ENCODE data around the gene TET2.

TET2 gene

DNA sequence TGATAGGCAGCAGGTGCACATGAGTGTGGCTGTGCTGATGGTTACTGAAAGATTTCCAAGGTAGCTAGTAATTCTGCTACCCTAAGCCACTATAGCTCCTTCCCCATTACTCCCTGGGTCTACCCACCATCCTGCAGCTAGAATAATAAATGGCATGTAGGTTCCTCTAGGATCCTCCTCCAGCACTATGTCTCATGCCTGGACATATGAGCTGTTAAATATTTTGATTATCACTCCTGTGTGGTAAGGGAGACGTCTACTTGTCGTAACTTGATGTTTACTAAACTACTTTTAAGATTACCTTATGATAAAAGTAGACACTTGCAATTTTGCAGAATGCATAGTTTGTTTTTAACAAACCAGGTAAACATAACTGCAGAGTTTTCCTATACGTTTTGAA, 35.5 kb downstream of the TET2 start:
- no peak for DNase-seq (ENCODE audit: low read depth)

DNA sequence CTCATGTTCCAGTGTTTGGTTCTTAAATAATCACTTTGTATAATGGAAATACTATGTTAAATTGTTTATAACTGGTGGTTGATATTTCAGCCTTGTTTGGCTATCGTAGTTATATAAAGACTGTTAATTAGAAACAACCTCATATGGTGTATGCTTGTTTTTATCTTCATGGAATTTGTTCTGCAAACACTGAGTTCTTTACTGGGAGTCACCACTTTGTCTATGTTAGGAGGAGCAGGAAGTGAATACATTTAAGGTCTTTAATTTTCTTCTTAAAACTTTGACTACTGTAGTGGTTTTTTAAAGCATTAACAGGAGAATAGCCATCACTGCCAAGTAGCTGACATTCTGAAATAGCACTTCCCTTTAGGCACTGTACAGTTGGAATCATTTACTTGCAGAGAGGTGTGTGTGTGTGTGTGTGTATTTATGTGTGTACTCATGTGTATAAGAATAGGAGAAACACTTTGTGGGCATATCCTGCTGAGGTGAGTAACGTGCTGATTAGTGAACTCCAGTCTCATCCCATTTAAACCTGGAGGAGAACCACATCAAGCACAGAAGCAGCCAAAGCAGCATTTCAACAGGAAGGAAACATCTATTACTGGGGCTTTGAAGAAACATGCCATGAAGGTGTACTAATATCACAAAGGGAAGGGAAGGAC, 37.8 kb downstream of the TET2 start:
- no peak for DNase-seq (ENCODE audit: low read depth)

DNA sequence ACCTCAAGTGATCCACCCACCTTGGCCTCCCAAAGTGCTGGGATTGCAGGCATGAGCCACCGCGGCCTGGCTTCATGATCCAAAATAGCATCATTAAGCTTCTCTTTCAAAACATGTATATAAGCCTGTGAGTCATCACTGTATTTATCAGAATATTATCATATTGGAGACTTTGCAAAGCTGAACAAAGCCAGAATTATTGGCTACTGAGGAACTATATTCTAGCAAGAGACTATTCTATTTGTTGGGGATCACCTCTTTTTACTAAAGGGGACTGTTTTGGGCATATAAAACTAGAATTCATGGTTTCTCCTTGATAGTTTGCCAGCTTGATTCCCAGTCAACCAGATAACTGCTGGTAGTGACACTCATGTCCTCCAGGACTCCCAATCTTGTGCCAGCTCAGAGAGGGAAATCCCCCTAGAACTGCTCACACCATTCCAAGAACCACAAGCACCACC, 40.1 kb downstream of the TET2 start:
- DNase-seq (ENCODE audit: low read depth): no peak

DNA sequence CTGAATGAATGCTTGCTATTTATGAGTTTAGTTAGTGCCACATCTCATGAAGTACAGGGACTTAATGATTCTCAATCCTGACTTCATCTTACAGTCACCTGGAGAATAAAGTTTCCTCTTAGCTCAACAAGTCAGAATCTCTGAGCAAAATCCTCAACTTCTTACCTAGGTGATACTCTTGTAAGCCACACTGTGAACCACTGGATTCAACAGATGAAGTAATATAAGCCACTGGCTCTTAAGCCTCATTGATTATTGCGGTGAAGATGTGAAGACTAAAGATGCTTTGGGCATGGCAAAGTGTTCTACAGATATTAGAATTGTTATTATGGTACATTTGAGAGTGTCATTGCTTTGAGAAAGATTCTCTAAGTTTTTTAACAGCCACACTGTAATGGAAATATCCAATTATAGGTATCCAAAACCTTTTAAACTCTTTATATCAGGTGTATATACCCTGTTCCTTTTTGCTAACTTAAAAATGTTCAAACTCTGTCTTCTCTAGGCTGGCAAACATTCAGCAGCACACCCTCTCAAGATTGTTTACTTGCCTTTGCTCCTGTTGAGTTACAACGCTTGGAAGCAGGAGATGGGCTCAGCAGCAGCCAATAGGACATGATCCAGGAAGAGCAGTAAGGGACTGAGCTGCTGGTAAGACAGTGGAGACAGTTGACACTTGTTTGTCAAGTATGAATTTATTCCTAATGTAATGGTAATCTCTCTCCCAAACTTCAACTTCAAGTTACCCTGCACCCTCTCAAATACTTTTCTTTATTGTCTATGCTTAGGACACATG, 43.4 kb downstream of the TET2 start:
- no peak for DNase-seq (ENCODE audit: low read depth)

DNA sequence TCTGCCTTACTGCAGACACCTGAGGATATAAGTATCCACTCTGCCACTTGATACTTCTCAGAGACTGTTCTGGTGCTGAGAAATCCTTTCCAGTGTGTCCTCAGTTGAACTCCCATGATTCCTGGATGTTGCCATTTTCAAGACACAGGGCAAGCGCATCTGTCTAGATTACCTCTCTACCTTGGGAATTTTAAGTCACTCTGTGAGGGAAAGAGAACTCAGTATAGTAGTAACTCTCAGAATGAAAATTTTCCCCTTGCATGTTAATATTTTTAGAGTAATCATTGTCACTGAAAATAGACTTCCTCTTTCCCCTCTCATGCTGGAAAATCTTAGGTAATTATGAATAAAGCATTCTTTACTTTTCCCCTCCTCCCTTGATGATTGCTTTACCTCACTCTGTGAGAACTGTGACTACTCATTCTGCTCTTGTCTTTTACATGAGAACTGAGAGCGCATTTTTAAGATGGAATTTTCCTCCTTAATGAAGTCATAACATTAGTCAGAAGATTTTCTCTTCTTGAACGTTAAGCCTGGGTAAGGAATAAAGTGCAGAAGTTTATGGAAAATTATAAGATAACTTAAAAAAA, 45.0 kb downstream of the TET2 start:
- no peak for DNase-seq (ENCODE audit: low read depth)

DNA sequence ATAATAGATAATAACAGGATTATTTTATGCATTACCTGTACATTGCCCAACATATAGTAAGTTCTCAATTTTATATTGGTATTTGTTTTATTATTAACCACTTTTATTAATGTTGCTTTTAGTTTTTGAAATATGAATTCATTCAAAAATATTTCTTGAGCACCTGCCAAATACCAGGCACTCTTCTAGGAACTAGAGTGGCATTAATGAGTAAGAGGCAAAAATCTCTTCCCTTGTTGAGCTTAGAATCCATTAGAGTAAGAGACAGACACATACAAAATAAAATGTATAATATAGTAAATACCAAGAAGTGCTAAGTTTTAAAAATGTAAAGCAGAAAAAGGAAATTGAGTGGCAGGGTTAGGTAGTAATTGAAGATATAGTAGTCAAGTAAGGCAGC, 45.8 kb downstream of the TET2 start:
- DNase-seq (ENCODE audit: low read depth): no peak

DNA sequence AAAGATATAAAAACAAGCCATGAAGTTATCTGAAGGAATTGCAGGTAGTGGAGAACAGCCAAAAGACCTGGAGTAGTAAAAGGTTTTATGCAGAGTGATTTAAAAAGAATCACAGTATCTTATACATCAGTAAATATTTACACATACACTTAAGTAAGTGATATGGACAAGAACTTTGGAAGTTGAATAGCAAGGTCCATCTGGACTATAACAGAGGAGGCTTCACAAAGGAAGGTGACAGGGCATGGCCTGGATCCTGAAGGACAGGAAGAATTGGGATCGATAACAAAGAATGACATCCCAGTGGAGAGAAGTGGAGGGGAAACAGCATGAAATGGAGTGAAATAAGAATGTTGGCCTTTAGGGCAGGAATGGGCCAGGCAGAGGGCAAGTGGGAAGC, 46.2 kb downstream of the TET2 start:
- no peak for DNase-seq (ENCODE audit: low read depth)

DNA sequence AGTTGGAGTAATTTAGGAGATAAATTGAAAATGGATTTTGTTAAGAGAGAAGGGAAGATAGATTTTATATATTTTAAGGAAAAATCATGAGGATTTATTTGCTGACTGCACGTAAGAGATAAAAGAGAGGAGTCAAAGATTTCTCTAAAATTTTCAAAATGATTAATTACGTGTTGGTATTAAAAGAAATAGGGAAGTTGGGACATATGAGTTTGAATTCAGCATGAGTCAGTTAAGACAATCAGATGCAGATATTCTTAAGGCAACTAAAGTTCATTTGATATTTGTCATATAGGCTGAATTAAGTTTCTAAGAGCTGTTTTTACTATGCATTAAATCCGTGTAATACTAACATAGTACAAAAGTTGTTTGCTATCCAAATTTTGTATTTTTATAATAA, 46.9 kb downstream of the TET2 start:
- DNase-seq (ENCODE audit: low read depth): no peak

DNA sequence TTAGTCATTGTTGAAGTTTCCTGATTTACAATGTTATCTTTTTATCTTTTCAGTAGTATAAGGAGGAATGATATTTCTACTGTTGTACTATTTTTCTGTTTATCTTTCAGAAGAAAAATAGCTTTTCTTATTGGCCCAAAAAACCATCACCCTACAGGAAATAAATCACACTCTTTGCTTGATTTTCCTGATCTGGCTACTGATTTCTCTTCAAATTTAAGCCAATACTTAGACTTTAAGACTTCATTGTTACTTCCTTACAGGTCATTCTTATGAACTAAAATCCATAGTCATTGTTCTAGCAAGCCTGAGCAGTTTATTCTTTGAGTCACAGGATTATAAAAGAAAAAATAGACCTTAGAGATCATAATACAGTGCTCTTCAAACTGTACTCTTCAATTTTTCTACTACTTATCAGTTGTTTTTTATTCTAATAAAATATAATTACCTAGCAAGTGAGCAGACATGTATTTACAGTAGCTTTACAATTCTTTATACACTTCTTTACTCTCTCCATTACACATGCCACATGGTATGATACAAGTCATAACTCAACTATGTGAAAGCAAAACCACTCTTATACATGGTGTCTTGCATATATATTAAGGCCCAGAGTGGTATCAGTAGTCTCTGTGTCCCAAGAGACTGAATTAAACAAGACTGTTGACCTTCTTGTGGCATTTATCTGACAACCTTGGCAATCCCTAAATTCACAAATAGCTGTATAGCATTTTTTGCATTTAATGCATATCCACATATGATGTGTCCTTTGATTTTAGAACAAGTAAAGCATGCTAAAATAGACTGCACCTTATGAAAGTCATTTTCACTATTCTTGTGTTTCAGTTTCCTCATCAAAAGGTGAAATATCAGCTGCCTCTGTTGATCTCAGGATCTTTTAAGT, 47.9 kb downstream of the TET2 start:
- DNase-seq (ENCODE audit: low read depth): no peak

DNA sequence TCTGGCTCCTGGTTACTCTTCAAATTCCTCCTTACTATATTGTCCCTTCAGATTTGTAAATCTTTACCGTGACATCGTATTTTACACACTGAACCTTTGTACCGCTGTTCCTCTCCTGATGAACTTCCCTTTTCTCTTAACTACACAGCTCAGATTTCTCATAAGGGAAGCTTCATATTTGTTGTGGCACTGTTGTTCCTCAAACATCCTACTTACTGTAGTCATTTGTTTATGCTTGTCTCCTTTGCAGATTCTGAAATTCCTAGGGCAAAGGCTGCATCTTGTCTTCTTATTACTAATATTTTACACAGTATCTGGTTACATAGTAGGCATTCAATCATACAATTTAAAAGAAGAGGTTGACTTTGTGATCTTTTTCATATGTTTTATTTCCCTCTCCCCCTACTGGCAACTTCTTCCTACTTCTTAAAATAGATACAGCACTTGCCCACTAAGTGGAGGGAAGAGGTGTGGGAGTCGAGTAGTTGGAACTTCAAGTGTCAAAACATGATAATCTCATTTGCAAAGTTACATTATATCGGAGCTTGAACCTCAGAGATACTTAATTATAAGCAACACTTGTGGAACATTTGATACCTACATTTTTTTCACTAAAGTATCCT, 50.0 kb downstream of the TET2 start:
- no peak for DNase-seq (ENCODE audit: low read depth)

DNA sequence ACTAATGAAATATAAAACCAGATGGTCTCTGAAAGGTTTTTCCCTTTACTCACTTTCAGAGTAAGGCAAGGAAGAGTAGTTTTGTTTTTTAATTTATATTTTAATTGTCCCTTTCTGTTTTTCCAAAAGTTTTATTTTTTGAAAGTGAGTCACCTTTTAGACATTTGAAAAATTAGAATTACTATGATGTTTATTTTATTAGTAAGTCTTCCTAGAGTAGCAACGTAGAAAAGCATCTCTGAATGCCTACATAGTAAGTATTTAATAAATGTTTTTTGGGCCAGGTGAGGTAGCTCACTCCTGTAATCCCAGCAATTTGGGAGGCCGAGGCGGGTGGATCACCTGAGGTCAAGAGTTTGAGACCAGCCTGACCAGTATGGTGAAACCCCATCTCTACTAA, 51.1 kb downstream of the TET2 start:
- DNase-seq (ENCODE audit: low read depth): no peak

DNA sequence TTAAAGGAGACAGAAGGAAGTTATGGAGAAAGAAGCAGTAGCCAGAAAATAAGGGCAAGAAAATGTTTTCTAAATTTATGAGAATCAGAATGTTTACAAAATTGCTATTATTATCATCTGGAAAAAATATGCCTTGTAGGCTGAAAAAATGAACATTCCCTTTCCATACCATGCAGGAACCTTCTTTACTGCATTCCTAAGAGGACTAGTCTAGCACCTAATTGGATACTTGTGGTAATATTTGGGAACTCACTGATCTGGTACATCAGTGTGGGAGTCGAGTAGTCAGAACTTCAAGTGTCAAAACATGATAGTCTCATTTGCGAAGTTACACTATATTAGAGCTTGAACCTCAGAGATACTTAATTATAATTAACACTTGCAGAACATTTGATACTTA, 51.9 kb downstream of the TET2 start:
- DNase-seq (ENCODE audit: low read depth): no peak

DNA sequence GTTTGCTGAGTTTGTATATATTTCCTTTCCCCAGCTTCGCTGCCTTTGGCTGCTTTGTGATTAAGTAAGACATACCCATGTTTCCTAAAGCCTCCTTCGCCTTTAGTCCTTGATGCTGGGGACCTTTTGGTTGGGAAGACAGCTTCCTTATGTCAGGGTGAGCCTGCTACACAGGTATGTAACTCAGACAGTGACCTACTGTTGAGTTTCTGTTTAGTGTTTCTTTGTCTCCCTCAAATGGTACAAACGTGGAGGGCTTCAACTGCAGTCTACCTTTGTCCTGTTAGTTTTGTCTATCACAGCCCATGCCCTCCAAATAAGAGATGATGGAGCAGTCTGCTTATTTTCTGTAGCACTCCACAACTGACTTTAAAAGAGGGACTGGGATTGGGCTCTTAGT, 59.5 kb downstream of the TET2 start:
- no peak for DNase-seq (ENCODE audit: low read depth)

DNA sequence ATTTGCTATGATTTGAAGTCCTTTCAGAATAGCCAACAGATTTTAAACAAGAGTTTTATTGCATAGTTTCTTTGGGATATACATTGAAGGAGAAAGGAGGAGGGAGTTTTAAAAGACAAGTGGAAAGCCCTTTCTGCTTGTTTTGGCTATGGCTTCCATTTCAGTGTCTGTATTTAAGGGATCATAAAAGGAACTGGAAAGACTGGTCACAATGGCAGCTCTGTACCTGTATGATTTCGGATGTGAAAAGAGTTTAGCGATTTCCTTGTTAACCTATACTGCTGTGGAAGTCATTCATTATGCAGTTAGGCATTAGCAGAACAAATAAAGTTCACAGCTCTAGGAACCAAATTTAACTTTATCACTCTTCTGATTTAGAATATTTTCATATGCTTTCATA, 60.7 kb downstream of the TET2 start:
- DNase-seq (ENCODE audit: low read depth): no peak

DNA sequence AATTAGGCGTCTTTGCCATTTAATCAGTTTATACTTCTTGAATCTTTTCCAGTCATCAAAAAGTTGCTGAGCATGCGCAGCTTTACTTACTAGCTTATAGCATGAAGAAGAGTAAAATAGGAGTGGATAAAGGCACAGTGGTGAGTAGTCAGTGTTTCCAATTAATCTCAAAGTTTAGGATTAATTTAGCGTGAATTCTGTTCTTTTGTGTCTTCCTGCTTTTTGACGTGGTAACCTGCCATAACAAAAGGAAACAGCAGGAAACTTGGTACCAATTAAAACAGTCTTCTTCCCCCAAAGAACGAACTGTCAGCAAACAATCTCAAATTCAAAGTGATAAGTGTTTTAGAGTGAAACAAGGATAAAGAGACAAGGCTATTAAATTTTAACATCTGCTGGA, 61.9 kb downstream of the TET2 start:
- DNase-seq (ENCODE audit: low read depth): no peak

DNA sequence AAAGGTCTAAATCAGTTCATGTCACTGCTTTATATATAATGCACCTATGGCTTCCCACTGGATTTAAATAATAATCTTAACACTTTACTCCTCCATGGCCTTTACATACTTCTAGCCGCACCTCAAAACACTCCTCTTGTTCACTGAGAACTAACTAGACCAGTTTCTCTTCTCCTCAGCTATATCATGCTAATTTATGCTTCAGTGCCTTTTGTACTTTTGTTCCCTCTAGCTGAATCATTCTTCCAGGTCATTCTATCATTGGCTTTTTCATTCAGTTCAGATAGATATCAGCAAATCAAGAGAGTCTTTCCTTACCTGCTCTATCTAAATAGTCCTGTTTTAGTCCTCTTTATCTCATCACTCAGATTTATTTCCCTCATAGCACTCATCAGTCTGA, 64.2 kb downstream of the TET2 start:
- DNase-seq (ENCODE audit: low read depth): no peak

DNA sequence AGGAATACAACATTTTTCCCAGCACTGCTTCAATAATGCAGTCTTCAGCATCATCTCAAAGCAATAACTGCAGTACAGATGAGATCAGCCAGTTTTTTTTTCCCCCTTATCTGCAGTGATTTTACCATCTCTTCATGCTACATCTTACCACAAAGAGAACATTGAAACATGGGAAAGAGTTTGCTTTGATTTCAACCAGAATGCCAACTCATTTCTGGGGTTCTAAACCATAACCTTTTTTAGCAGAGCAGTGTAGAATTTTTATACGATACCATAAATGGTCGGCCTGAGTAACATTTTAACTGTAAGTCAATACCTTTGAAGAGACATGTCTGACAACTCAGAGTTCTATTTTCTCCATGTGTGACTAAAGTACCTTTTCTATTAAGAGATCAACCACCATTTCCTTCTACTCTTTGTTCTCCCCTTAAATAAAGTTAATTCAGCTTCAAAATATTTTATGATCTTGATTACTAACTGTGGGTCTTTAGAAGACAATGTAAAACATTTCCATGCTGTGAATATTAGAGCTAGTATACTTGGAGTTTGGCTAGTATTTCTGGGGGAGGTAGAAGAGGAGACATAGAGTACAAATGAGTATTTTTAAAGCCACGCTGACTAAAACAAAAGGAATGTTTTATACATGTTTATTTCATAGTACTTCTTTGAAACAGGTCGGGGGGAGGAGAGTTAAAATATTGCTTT, 69.1 kb downstream of the TET2 start:
- DNase-seq (ENCODE audit: low read depth): no peak

DNA sequence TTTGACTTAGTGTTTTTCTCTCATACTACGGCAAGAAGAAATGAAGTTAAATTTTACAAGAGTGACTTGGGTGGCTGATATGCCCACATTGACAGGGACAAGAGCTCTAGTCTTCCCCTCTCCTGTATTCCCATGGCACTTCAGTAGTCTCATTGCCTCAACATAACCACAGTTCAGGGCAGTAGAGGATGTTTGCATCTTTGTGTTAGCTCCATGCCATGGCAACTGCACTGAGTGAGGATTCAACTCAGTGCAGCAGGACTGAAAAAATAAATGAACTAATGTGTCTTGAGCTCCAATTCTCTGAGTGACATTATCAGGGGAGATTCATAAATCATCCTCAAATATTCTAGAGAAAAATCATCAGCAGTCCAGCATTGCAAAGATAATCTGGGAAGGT, 78.8 kb downstream of the TET2 start:
- DNase-seq (ENCODE audit: low read depth): no peak

DNA sequence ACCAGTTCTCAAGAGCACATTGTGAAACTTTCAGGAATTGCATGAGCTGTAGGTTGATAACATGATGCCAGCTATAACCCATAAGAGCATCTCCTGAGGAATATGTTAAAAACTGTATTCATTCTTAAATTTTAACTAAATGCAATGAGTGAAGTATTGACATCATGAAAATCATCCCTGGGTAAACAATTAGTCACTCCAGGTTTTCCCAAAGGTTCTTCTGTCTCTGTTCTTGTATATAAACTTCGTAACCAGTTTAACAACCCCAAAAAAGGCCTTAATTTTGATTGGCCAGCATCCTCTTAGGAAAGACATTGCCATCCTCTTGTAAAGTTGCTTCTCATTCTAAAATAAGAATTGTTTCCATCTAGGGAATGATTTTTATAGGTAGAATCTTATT, 80.4 kb downstream of the TET2 start:
- DNase-seq (ENCODE audit: low read depth): no peak

DNA sequence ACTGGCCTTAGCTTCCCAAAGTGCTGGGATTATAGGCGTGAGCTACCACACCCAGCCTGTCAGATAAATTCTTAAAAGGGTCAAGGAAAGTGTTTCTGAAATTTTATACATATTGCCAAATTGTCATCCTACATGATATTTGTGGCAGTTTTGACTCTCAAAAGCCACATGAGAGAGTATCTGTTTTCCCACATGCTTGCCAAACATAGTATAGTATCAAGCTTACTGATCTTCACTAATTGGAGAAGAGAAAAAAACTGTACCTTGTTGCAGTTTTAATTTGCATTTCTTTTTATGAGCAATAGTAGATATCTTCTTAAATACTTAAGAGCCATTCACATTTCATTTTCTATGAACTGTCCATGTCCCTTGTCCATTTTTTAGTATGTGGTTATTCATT, 83.6 kb downstream of the TET2 start:
- no peak for DNase-seq (ENCODE audit: low read depth)

DNA sequence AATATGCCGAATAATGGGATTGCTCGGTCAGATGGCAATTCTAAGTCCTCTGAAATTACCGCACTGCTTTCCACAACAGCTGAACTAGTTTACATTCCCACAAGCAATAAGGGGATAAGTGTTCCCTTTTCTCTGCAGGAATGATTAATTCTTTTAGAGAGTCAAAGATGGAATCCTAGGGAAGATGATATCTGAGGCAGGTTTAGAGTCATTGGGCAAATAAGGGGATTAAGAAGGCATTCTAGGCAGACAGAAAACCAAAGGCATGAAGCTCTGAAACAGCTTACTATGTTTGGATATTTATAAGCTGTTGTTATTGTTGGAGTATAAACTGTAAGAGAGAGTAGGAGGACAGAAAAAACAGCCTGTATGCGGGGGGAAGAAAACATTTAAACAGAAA, 85.7 kb downstream of the TET2 start:
- DNase-seq (ENCODE audit: low read depth): no peak
